ENCODE measurements around the gene SPATA33. TPM values are rescaled to one million over a fixed set of nuclear protein-coding genes. Genes with fewer than 3 reads are reported as not detected.
"Not testable (repeated sequence)": the region's sequence is repeated elsewhere in the genome, so short reads cannot be mapped to it uniquely, and the experiment has no call there.

The SPATA33 gene
- total and polyA plus RNA-seq, 2 donors (not counting 1 experiment from before 2014, with no cell fraction given), result 3.6 to 15.0 TPM

GRCh38 chr16:89669755-89670154 lies 12.1 kb downstream of the SPATA33 start:
- no peaks in the 10 kb centered on the region for H4K20me1 ChIP-seq (ENCODE audit: control insufficient read depth, insufficient read depth, low read length, poor library complexity, severe bottlenecking)
- H3K27ac ChIP-seq (ENCODE audit: low read length in 2 of 2), result no peak overlapping the region
- intact Hi-C loops (cut with micrococcal nuclease), result no loop called here
- H3K9me3 Mint-ChIP-seq (ENCODE audit: insufficient read depth), result no peaks in the 10 kb centered on the region
- DNase-seq, result no peak
- H3K9me3 ChIP-seq (ENCODE audit: control extremely low read depth in 1 of 3, control insufficient read depth in 2 of 3, insufficient read depth in 1 of 3, low read length in 2 of 3), result peaks cover 0 to 3% (median 0%) of the 10 kb centered on the region in 3 donors
- peaks cover 3% of the 10 kb centered on the region for H3K4me1 Mint-ChIP-seq
- H3K79me2 ChIP-seq (ENCODE audit: control insufficient read depth, insufficient read depth, low read length), result no peaks in the 10 kb centered on the region
- H3K27ac Mint-ChIP-seq, result no peak overlapping the region
- H2AFZ ChIP-seq (ENCODE audit: insufficient read depth, low read depth, low read length, poor library complexity, severe bottlenecking), result no peak overlapping the region
- H3K27me3 Mint-ChIP-seq, result no peaks in the 10 kb centered on the region
- ChIA-PET CTCF (interaction anchor here (1.4 kb wide), 1 partner anchor 14 kb away, joined by 3 read pairs; no protein-coding TSS in a partner anchor), POLR2A (no interaction called here)
- WGBS (ENCODE audit: insufficient coverage), result 90% methylated on average over 13 of the region's 13 CpGs
- H3K9ac ChIP-seq (ENCODE audit: low read length), result no peak overlapping the region
- no peak overlapping the region for H3K4me3 Mint-ChIP-seq
- ATAC-seq (ENCODE audit: low read depth), result no peak
- no peaks in the 10 kb centered on the region for H3K4me1 ChIP-seq (ENCODE audit: control insufficient read depth in 2 of 2, insufficient read depth in 2 of 2, low read length in 2 of 2)
- no peaks in the 10 kb centered on the region for H3K27me3 ChIP-seq (replicated peaks in 1 of 4; ENCODE audit: control extremely low read depth in 1 of 4, control insufficient read depth in 3 of 4, insufficient read depth in 4 of 4, low read length in 3 of 4)
- no peak overlapping the region for H3K4me2 ChIP-seq (replicated peaks; ENCODE audit: low read depth, low read length, poor library complexity, severe bottlenecking)
- TF ChIP-seq CTCF (IDR thresholded peaks at IDR 0.05), result no peak
- TF ChIP-seq EZH2 (IDR thresholded peaks at IDR 0.05; ENCODE audit: borderline replicate concordance, insufficient read depth, low read depth, low read length, poor library complexity, severe bottlenecking), result no peak
- H3K36me3 ChIP-seq (replicated peaks in 1 of 2; ENCODE audit: control extremely low read depth in 1 of 2, control insufficient read depth in 1 of 2, extremely low read depth in 1 of 2, insufficient read depth in 2 of 2, low read length in 1 of 2), result no peaks in the 10 kb centered on the region
- no peak overlapping the region for H3K4me3 ChIP-seq (ENCODE audit: control extremely low read depth in 1 of 5, extremely low read depth in 1 of 5, insufficient read depth in 1 of 5, low read depth in 2 of 5, low read length in 4 of 5)

GRCh38 chr16:89670496-89671431 lies 13.1 kb downstream of the SPATA33 start:
- WGBS (ENCODE audit: insufficient coverage), result 96% methylated on average over 10 of the region's 10 CpGs
- H3K4me3 ChIP-seq (ENCODE audit: control extremely low read depth in 1 of 5, extremely low read depth in 1 of 5, insufficient read depth in 1 of 5, low read depth in 2 of 5, low read length in 4 of 5), result no peak overlapping the region
- H2AFZ ChIP-seq (ENCODE audit: insufficient read depth, low read depth, low read length, poor library complexity, severe bottlenecking), result no peak overlapping the region
- H3K9ac ChIP-seq (ENCODE audit: low read length), result no peak overlapping the region
- H3K4me3 Mint-ChIP-seq, result no peak overlapping the region
- H3K27me3 Mint-ChIP-seq, result no peaks in the 10 kb centered on the region
- H3K4me2 ChIP-seq (replicated peaks; ENCODE audit: low read depth, low read length, poor library complexity, severe bottlenecking), result no peak overlapping the region
- H3K4me1 ChIP-seq (ENCODE audit: control insufficient read depth in 2 of 2, insufficient read depth in 2 of 2, low read length in 2 of 2), result no peaks in the 10 kb centered on the region
- H4K20me1 ChIP-seq (ENCODE audit: control insufficient read depth, insufficient read depth, low read length, poor library complexity, severe bottlenecking), result no peaks in the 10 kb centered on the region
- H3K79me2 ChIP-seq (ENCODE audit: control insufficient read depth, insufficient read depth, low read length), result no peaks in the 10 kb centered on the region
- no peaks in the 10 kb centered on the region for H3K9me3 Mint-ChIP-seq (ENCODE audit: insufficient read depth)
- no peak for TF ChIP-seq CTCF (IDR thresholded peaks at IDR 0.05)
- no peak for TF ChIP-seq EZH2 (IDR thresholded peaks at IDR 0.05; ENCODE audit: borderline replicate concordance, insufficient read depth, low read depth, low read length, poor library complexity, severe bottlenecking)
- no peak overlapping the region for H3K27ac ChIP-seq (ENCODE audit: low read length in 2 of 2)
- no peaks in the 10 kb centered on the region for H3K36me3 ChIP-seq (replicated peaks in 1 of 2; ENCODE audit: control extremely low read depth in 1 of 2, control insufficient read depth in 1 of 2, extremely low read depth in 1 of 2, insufficient read depth in 2 of 2, low read length in 1 of 2)
- ChIA-PET POLR2A (no interaction called here), CTCF (interaction anchor here (1.4 kb wide), 1 partner anchor 15 kb away, joined by 3 read pairs; no protein-coding TSS in a partner anchor)
- intact Hi-C loops (cut with micrococcal nuclease), result no loop called here
- no peak overlapping the region for H3K27ac Mint-ChIP-seq
- peaks cover 0 to 3% (median 0%) of the 10 kb centered on the region in 3 donors for H3K9me3 ChIP-seq (ENCODE audit: control extremely low read depth in 1 of 3, control insufficient read depth in 2 of 3, insufficient read depth in 1 of 3, low read length in 2 of 3)
- H3K27me3 ChIP-seq (replicated peaks in 1 of 4; ENCODE audit: control extremely low read depth in 1 of 4, control insufficient read depth in 3 of 4, insufficient read depth in 4 of 4, low read length in 3 of 4), result no peaks in the 10 kb centered on the region
- H3K4me1 Mint-ChIP-seq, result peaks cover 3% of the 10 kb centered on the region
- DNase-seq (no peak), ATAC-seq (ENCODE audit: low read depth) (no peak)

- H3K79me2 ChIP-seq (ENCODE audit: control insufficient read depth, insufficient read depth, low read length); H3K27ac ChIP-seq (ENCODE audit: low read length in 2 of 2); CTCF ChIA-PET; H3K4me3 Mint-ChIP-seq; H2AFZ ChIP-seq (ENCODE audit: insufficient read depth, low read depth, low read length, poor library complexity, severe bottlenecking); H3K27me3 ChIP-seq (replicated peaks in 1 of 4; ENCODE audit: control extremely low read depth in 1 of 4, control insufficient read depth in 3 of 4, insufficient read depth in 4 of 4, low read length in 3 of 4); H3K27ac Mint-ChIP-seq; H3K4me1 ChIP-seq (ENCODE audit: control insufficient read depth in 2 of 2, insufficient read depth in 2 of 2, low read length in 2 of 2); H4K20me1 ChIP-seq (ENCODE audit: control insufficient read depth, insufficient read depth, low read length, poor library complexity, severe bottlenecking); H3K9me3 Mint-ChIP-seq (ENCODE audit: insufficient read depth); POLR2A ChIA-PET; H3K36me3 ChIP-seq (replicated peaks in 1 of 2; ENCODE audit: control extremely low read depth in 1 of 2, control insufficient read depth in 1 of 2, extremely low read depth in 1 of 2, insufficient read depth in 2 of 2, low read length in 1 of 2); H3K4me1 Mint-ChIP-seq; H3K27me3 Mint-ChIP-seq; H3K4me3 ChIP-seq (ENCODE audit: control extremely low read depth in 1 of 5, extremely low read depth in 1 of 5, insufficient read depth in 1 of 5, low read depth in 2 of 5, low read length in 4 of 5); DNase-seq; H3K9me3 ChIP-seq (ENCODE audit: control extremely low read depth in 1 of 3, control insufficient read depth in 2 of 3, insufficient read depth in 1 of 3, low read length in 2 of 3); ATAC-seq (ENCODE audit: low read depth); intact Hi-C loops (cut with micrococcal nuclease); H3K4me2 ChIP-seq (replicated peaks; ENCODE audit: low read depth, low read length, poor library complexity, severe bottlenecking); H3K9ac ChIP-seq (ENCODE audit: low read length): not testable (repeated sequence)
- no CpG with 5 or more reads among the region's 4 CpGs for WGBS (ENCODE audit: insufficient coverage)
Observed at GRCh38 chr16:89671565-89671964, 13.9 kb downstream of the SPATA33 start.

Data from B cell (primary cell).